Uterus (tissue), 2 donors: Measurements from ENCODE around the gene DYRK4.

Source experiments
- POLR2A ChIP-seq, 2 donors: fragments of 450-650 bp; IDR thresholded peaks; one replicate each; pipeline ENCODE4 v1.6.1; 2016; ENCODE audit warnings: antibody characterized with exemption in 2 of 2, mild to moderate bottlenecking in 1 of 2, moderate library complexity in 1 of 2
- TF ChIP-seq, protein P1 (sequence below), 4 experiments: fragments of 200-600 bp in 2 of 4; fragments of 450-650 bp in 2 of 4; sonication (generic) in 2 of 4; IDR thresholded peaks; one replicate each; pipeline ENCODE4 v1.5.1; 2016 to 2019; ENCODE audit warnings: antibody characterized with exemption in 4 of 4, mild to moderate bottlenecking in 2 of 4, moderate library complexity in 1 of 4

DNA sequence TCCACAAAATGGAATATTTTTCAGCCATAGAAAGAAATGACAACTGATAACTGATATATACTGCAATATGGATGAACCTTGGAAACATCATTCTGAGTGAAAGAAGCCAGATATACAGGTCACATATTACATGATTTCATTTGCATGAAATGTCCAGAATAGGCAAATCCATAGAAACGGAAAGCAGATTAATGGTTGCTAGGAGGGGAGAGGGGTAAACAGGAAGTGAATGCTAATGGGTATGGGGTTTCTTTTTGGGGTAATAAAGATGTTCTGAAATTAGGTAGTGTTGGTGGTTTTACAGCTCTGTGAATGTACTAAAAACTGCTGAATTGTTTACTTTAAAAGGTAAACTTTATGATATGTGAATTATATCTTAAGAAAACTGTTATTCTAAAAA lies 16.8 kb upstream of the DYRK4 start:
- TF ChIP-seq, protein P1, sequence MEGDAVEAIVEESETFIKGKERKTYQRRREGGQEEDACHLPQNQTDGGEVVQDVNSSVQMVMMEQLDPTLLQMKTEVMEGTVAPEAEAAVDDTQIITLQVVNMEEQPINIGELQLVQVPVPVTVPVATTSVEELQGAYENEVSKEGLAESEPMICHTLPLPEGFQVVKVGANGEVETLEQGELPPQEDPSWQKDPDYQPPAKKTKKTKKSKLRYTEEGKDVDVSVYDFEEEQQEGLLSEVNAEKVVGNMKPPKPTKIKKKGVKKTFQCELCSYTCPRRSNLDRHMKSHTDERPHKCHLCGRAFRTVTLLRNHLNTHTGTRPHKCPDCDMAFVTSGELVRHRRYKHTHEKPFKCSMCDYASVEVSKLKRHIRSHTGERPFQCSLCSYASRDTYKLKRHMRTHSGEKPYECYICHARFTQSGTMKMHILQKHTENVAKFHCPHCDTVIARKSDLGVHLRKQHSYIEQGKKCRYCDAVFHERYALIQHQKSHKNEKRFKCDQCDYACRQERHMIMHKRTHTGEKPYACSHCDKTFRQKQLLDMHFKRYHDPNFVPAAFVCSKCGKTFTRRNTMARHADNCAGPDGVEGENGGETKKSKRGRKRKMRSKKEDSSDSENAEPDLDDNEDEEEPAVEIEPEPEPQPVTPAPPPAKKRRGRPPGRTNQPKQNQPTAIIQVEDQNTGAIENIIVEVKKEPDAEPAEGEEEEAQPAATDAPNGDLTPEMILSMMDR (IDR thresholded peaks at IDR 0.05) = no peak
- no peak for TF ChIP-seq POLR2A (IDR thresholded peaks at IDR 0.05)
